Measurements from ENCODE around the gene SBF2. TPM values are rescaled to one million over a fixed set of nuclear protein-coding genes. Genes with fewer than 3 reads are reported as not detected.
A peak's percentile ranks its signal among the peaks of the same experiment; 100 is the strongest.

SBF2 gene
- total RNA-seq, 1 donor from 2014 or later: 18.3 TPM

- no peak for DNase-seq
- ATAC-seq (ENCODE audit: poor library complexity): no peak
- intact Hi-C loops (cut with DNase I): loop anchor here (10.0 kb wide), 1 partner anchor 45 kb away; no protein-coding TSS in a partner anchor
Observed at GRCh38 chr11:9769621-9770020, 524.4 kb downstream of the SBF2 start.

GRCh38 chr11:9765320-9766101 is 528.5 kb downstream of the SBF2 start:
- intact Hi-C loops (cut with DNase I): loop anchor here (10.0 kb wide), 1 partner anchor 49 kb away; no protein-coding TSS in a partner anchor

GRCh38 chr11:9763301-9763700 is 530.7 kb downstream of the SBF2 start:
- no peak for DNase-seq
- intact Hi-C loops (cut with DNase I): loop anchor here (10.0 kb wide), 1 partner anchor 52 kb away; no protein-coding TSS in a partner anchor
- no peak for ATAC-seq (ENCODE audit: poor library complexity)

More at GRCh38 chr11:9765320-9766101, 528.5 kb downstream of the SBF2 start:
- DNase-seq (peak; percentile 68), ATAC-seq (ENCODE audit: poor library complexity) (peak; percentile 78)

- intact Hi-C loops (cut with DNase I): loop anchor here (10.0 kb wide), 1 partner anchor 52 kb away; no protein-coding TSS in a partner anchor
- no peak for DNase-seq
- no peak for ATAC-seq (ENCODE audit: poor library complexity)
Observed at GRCh38 chr11:9762531-9762930, 531.5 kb downstream of the SBF2 start.

GRCh38 chr11:9761441-9761945 is 532.5 kb downstream of the SBF2 start:
- intact Hi-C loops (cut with DNase I): loop anchor here (10.0 kb wide), 1 partner anchor 53 kb away; no protein-coding TSS in a partner anchor
- DNase-seq (no peak), ATAC-seq (ENCODE audit: poor library complexity) (no peak)

- peak; percentile 60 for ATAC-seq (ENCODE audit: poor library complexity)
- intact Hi-C loops (cut with DNase I): loop anchor here (10.0 kb wide), 1 partner anchor 55 kb away; no protein-coding TSS in a partner anchor
- peak; percentile 96 for DNase-seq
Observed at GRCh38 chr11:9760193-9760575, 533.8 kb downstream of the SBF2 start.

GRCh38 chr11:9759519-9760192 is 534.4 kb downstream of the SBF2 start:
- intact Hi-C loops (cut with DNase I): loop anchor here (2.0 to 10.0 kb wide), 4 partner anchors 55 to 563 kb away; partner anchors contain the start of gene ADM
- peak; percentile 54 for ATAC-seq (ENCODE audit: poor library complexity)
- DNase-seq: peak; percentile 84

- intact Hi-C loops (cut with DNase I): loop anchor here (2.0 to 5.0 kb wide), 3 partner anchors 214 to 563 kb away; partner anchors contain the start of gene ADM
- peak; percentile 92 for DNase-seq
- peak; percentile 82 for ATAC-seq (ENCODE audit: poor library complexity)
Observed at GRCh38 chr11:9758637-9759518, 535.1 kb downstream of the SBF2 start.

GRCh38 chr11:9757809-9758636 is 536.0 kb downstream of the SBF2 start:
- DNase-seq: peak; percentile 93
- intact Hi-C loops (cut with DNase I): loop anchor here (2.0 to 5.0 kb wide), 3 partner anchors 215 to 564 kb away; partner anchors contain the start of gene ADM
- ATAC-seq (ENCODE audit: poor library complexity): peak; percentile 80

- intact Hi-C loops (cut with DNase I): loop anchor here (5.0 kb wide), 2 partner anchors 550 to 565 kb away; partner anchors contain the start of gene ADM
- ATAC-seq (ENCODE audit: poor library complexity): no peak
Observed at GRCh38 chr11:9756878-9757277, 537.1 kb downstream of the SBF2 start.

GRCh38 chr11:9756461-9756860 is 537.6 kb downstream of the SBF2 start:
- intact Hi-C loops (cut with DNase I): loop anchor here (5.0 kb wide), 2 partner anchors 551 to 566 kb away; partner anchors contain the start of gene ADM
- no peak for ATAC-seq (ENCODE audit: poor library complexity)
- DNase-seq: no peak

More at GRCh38 chr11:9756878-9757277, 537.1 kb downstream of the SBF2 start:
- DNase-seq: no peak

- DNase-seq (no peak), ATAC-seq (ENCODE audit: poor library complexity) (no peak)
- intact Hi-C loops (cut with DNase I): loop anchor here (5.0 kb wide), 2 partner anchors 552 to 567 kb away; partner anchors contain the start of gene ADM
Observed at GRCh38 chr11:9755561-9756185, 538.3 kb downstream of the SBF2 start.

- no peak for ATAC-seq (ENCODE audit: poor library complexity)
- no peak for DNase-seq
- intact Hi-C loops (cut with DNase I): no loop called here
Observed at GRCh38 chr11:9754010-9754471, 540.0 kb downstream of the SBF2 start.

GRCh38 chr11:9753021-9753420 is 541.0 kb downstream of the SBF2 start:
- ATAC-seq (ENCODE audit: poor library complexity) (no peak), DNase-seq (no peak)
- intact Hi-C loops (cut with DNase I): no loop called here

GRCh38 chr11:9752091-9752490 is 541.9 kb downstream of the SBF2 start:
- intact Hi-C loops (cut with DNase I): no loop called here
- peak; percentile 74 for ATAC-seq (ENCODE audit: poor library complexity)
- peak; percentile 75 for DNase-seq

- no peak for DNase-seq
- no peak for ATAC-seq (ENCODE audit: poor library complexity)
- intact Hi-C loops (cut with DNase I): no loop called here
Observed at GRCh38 chr11:9750551-9750950, 543.5 kb downstream of the SBF2 start.

Data from Right ventricle myocardium superior (tissue), 1 donor.